HG02840 (cell line): ENCODE measurements around the gene IGSF3.

Experiments used
- ATAC-seq: cut with Tn5 transposase; IDR thresholded peaks from one replicate; pipeline ENCODE4 v1.9.1; 2021; ENCODE audit warnings: mild to moderate bottlenecking, moderate library complexity, moderate number of reproducible peaks; ENCODE audit not compliant: unreplicated experiment, low FRiP score

Gene IGSF3

GRCh38 chr1:116537040-116537831 lies 130.3 kb downstream of the IGSF3 start:
- no peak for ATAC-seq

DNA sequence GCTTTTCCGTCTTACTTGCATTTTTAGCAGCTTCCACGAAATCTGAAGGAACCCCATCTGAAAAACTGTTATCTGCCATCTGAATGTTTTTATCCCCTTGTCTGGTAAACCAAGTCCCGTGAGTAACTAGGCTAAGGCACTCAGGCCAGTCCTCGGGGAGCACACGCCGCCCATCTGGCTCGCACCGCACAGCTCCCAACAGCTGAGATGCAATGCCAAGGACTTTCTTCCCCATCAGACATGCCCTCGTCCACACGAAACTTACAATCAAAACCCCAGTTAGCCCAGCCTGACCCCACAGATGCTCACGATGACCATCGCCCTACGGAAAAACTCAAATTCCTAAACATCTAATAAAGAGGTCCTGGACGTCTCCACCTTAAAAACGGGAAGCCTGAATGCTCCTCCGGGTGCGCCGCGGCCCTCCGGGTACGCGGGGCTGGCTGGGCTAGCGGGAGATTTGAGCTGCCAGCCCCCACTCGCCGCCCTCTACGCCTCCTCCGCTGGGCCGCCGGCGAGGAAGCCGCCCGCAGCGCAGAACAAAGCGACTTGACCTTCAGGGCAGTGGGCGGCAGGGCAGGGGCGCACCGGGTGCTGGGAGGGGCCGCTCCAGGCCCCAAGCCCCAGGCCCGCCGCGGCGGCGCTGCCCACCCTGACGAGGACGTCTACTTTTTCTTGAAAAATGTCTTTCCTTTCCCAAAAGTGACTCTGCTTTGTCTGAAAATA lies 133.4 kb downstream of the IGSF3 start:
- ATAC-seq = no peak

DNA sequence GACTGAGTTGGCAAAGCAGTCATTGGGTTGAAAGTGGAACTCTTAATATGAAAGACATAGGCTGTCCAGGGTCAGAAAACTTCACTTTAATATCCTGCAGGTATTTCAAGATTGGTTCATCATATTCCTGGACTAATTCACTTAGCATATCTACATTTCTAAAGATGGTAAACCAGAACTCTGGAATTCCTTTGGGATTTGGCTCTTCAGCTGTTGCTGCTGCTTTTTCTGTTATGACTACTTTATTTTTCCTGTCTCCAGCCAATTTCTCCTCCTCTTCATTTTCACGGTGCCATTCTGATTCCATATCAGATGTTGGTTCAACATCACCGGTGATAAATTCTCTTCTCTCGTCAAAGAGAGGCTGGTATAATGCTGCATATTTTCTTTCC lies 134.1 kb downstream of the IGSF3 start:
- no peak for ATAC-seq

- ATAC-seq = no peak
Observed at GRCh38 chr1:116532671-116533428, 134.7 kb downstream of the IGSF3 start.

DNA sequence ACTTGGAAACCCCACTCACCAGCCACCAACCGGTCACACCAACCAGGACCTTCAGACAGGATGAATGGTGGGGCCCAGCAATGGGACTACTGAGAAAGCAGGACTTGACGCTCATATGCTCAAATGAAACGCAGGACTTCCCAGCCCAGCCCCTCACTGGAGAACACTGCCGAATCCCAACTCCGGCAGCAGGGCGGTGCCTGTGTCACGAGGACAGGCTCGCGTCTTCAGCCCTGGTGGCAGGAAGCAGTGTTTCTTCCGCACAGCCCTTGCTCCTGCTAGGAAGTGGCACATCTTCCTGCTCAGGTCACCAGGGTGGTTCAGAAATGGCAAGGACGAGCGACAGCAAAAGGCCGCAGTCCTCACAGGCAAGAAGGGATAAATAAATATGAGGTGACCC lies 135.6 kb downstream of the IGSF3 start:
- no peak for ATAC-seq

DNA sequence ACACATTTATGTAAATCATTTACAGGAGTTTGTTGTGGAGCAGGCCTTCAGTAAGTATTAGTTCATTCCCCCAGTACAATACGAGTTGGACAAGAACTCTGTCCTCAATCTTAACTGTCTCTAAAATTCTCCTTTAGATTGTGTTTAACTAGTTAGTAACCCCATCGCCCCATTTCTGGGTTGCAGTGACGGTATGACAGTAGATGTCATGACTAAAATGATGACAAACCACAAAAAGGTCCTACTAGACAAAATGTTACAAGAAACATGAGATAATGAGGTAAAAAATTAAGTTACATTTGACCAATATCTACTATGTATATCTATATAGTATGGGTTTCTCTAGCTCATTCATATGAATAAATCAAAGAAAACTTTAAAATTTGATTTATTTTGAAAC lies 137.9 kb downstream of the IGSF3 start:
- ATAC-seq = no peak

DNA sequence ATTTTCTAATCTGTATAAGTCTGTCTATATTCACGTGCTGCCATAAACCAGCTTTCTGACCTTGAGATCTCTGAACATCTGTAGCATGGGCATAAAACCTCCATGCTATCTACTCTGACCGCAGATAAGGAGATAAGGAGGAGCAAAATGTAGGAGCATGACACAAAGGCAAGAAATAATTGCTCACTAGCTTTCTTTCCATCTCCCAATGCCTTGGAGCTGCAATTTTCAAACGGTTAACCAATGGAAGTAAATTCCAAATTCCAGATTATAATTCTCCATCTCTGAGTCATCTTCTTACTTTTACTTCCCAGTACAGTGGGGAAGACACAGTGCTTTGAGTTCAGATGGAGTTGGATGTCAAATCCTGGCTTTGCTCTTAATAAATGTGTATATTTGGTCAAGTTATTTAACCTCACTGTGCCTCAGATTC lies 138.3 kb downstream of the IGSF3 start:
- no peak for ATAC-seq

GRCh38 chr1:116528329-116529083 lies 139.0 kb downstream of the IGSF3 start:
- ATAC-seq = no peak

DNA sequence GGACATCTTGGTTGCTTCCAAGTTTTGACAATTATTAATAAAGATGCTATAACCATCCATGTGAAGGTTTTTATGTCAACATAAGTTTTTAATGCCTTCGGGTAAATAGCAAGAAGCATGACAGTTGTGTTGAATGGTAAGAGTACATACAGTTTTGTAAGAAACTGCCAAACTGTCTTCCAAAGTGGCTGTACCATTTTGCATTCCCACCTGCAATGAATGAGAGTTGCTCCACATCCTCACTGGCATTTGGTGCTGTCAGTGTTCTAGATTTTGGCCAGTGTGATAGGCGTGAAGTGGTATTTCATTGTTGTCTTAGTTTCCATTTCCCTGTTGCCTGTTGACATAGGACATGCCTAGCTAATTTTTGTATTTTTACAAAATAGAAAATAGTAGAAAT lies 142.1 kb downstream of the IGSF3 start:
- ATAC-seq = no peak
